Lower leg skin (tissue), 3 donors: ENCODE data around the gene RAB40B.

ENCODE experiments used
- POLR2A ChIP-seq, 2 donors: fragments of 450-650 bp; IDR thresholded peaks; one replicate each; pipeline ENCODE4 v1.6.1; 2016 to 2017; ENCODE audit warnings: antibody characterized with exemption in 2 of 2, mild to moderate bottlenecking in 1 of 2, moderate library complexity in 1 of 2
- TF ChIP-seq, protein P1 (sequence below), 3 donors: fragments of 450-650 bp; IDR thresholded peaks; one replicate each; pipeline ENCODE4 v1.5.1; 2016; ENCODE audit warnings: antibody characterized with exemption in 3 of 3, mild to moderate bottlenecking in 3 of 3, moderate library complexity in 2 of 3

- TF ChIP-seq, protein P1, sequence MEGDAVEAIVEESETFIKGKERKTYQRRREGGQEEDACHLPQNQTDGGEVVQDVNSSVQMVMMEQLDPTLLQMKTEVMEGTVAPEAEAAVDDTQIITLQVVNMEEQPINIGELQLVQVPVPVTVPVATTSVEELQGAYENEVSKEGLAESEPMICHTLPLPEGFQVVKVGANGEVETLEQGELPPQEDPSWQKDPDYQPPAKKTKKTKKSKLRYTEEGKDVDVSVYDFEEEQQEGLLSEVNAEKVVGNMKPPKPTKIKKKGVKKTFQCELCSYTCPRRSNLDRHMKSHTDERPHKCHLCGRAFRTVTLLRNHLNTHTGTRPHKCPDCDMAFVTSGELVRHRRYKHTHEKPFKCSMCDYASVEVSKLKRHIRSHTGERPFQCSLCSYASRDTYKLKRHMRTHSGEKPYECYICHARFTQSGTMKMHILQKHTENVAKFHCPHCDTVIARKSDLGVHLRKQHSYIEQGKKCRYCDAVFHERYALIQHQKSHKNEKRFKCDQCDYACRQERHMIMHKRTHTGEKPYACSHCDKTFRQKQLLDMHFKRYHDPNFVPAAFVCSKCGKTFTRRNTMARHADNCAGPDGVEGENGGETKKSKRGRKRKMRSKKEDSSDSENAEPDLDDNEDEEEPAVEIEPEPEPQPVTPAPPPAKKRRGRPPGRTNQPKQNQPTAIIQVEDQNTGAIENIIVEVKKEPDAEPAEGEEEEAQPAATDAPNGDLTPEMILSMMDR (IDR thresholded peaks at IDR 0.05), result no peak
- TF ChIP-seq POLR2A (IDR thresholded peaks at IDR 0.05), result no peak
Observed at GRCh38 chr17:82698065-82698973, at the start of gene RAB40B.
